ENCODE measurements around the gene AK2. TPM values are rescaled to one million over a fixed set of nuclear protein-coding genes. Genes with fewer than 3 reads are reported as not detected.
"Not testable (repeated sequence)": the region's sequence is repeated elsewhere in the genome, so short reads cannot be mapped to it uniquely, and the experiment has no call there.

AK2 gene
- total RNA-seq, 2 donors from 2014 or later = 120 to 123 TPM

DNA sequence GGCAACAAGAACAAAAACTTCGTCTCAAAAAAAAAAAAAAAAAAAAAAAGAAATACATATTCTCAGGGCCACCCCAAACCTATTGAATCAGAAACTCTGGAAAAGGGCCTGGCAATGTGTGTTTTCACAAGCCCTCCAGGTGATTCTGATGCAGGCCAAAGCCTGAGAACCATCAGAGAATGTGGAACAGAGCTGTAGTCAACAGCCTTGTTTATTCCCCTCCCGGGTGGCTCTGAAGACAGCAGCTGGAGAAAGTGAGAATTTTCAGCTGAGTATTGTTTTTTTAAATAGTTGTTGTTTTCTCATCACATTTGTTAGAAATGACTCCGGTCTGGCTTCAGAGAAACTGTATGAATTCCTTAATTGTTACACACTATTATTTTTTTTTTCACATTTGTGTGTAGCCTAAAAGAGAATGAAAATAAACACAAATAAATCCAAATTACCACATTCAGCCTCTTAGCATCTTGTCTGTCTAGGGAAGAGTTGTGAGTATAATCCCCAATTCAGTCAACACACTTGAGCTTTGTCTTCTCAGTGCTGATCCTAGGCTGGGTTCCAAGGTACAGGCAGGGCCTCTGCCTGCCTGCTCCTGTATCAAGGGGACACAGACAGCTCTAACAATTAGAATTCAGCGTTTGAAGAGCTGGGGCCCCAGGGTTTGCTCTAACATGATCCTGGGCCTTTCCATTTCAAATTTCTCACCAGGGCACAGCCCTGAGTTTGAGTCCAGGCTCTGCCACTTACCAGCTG lies 37.7 kb upstream of the AK2 start:
- Histone ChIP-seq H3K4me3 (no peak overlapping the region), H3K36me3 (no peaks in the 10 kb centered on the region), H3K27ac (no peak overlapping the region), H3K27me3 (replicated peaks; ENCODE audit: insufficient read depth) (no peaks in the 10 kb centered on the region), H3K4me1 (replicated peaks) (no peaks in the 10 kb centered on the region), H3K9me3 (no peaks in the 10 kb centered on the region)
- 41% methylated on average over 4 of the region's 4 CpGs for WGBS
- intact Hi-C loops (cut with DNase I) = no loop called here
- DNase-seq (ENCODE audit: low spot score) = no peak
- TF ChIP-seq POLR2AphosphoS5 (IDR thresholded peaks at IDR 0.05) (no peak), CTCF (IDR thresholded peaks at IDR 0.05) (no peak), POLR2A (IDR thresholded peaks at IDR 0.05) (no peak)

DNA sequence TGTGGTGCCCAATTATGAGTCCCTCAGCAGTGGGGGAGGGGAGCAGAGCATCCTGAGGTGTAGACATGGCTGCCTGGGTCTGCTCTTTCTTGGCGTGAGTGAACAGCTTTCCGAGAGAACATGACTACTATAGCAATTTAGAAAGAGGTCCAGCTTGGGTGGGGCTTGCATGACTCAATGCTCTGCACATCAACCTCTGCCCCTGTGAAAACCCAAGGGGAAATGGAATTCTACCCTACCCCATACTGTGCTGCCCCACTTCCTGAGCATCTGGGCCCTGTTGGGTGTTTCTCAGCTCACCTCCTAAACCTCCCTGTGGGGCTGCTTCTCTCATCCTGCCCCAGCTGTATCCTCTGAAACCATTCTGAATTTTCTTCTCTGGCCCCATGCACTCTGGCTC lies 36.0 kb upstream of the AK2 start:
- H3K9me3 ChIP-seq = no peaks in the 10 kb centered on the region
- intact Hi-C loops (cut with DNase I) = no loop called here
- 78% methylated on average over 2 of the region's 2 CpGs for WGBS

GRCh38 chr1:33070628-33071027 lies 33.9 kb upstream of the AK2 start:
- H3K36me3 ChIP-seq = no peaks in the 10 kb centered on the region
- no peak for TF ChIP-seq POLR2AphosphoS5 (IDR thresholded peaks at IDR 0.05)
- no peak for TF ChIP-seq CTCF (IDR thresholded peaks at IDR 0.05)
- no peak for TF ChIP-seq POLR2A (IDR thresholded peaks at IDR 0.05)
- H3K9me3 ChIP-seq = no peaks in the 10 kb centered on the region
- no peaks in the 10 kb centered on the region for H3K27me3 ChIP-seq (replicated peaks; ENCODE audit: insufficient read depth)
- no peak overlapping the region for H3K27ac ChIP-seq
- no peak for DNase-seq (ENCODE audit: low spot score)
- no peak overlapping the region for H3K4me3 ChIP-seq
- intact Hi-C loops (cut with DNase I) = no loop called here
- H3K4me1 ChIP-seq (replicated peaks) = no peaks in the 10 kb centered on the region
- WGBS = 93% methylated on average over 1 of the region's 1 CpG

More for the DNA sequence above, 36.0 kb upstream of the AK2 start:
- H3K4me3 ChIP-seq = no peak overlapping the region
- no peaks in the 10 kb centered on the region for H3K36me3 ChIP-seq
- H3K27ac ChIP-seq = no peak overlapping the region
- no peak for DNase-seq (ENCODE audit: low spot score)
- no peaks in the 10 kb centered on the region for H3K4me1 ChIP-seq (replicated peaks)
- H3K27me3 ChIP-seq (replicated peaks; ENCODE audit: insufficient read depth) = no peaks in the 10 kb centered on the region
- TF ChIP-seq POLR2AphosphoS5 (IDR thresholded peaks at IDR 0.05) = no peak
- no peak for TF ChIP-seq POLR2A (IDR thresholded peaks at IDR 0.05)
- TF ChIP-seq CTCF (IDR thresholded peaks at IDR 0.05) = no peak

DNA sequence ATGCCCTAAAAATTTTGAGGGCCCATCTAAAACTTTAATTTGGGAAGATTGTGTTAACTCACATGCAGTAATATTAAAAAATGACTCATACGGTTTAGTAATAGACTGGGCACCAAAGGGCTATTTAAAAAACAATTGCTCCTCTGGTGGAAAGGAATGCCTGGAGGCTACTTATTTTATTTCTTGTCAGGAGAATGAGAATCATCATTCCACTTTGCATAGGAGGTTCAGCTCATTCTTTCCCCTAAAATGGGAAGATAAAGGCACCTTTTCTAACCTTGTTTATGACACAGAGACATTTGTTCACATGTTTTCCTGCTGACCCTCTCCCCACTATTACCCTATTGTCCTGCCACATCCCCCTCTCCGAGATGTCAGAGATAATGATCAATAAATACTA lies 31.4 kb upstream of the AK2 start:
- H3K27me3 ChIP-seq (replicated peaks; ENCODE audit: insufficient read depth); intact Hi-C loops (cut with DNase I); H3K36me3 ChIP-seq; H3K9me3 ChIP-seq; H3K27ac ChIP-seq; DNase-seq (ENCODE audit: low spot score); H3K4me3 ChIP-seq; H3K4me1 ChIP-seq (replicated peaks): not testable (repeated sequence)
- WGBS = 25% methylated on average over 2 of the region's 2 CpGs

DNA sequence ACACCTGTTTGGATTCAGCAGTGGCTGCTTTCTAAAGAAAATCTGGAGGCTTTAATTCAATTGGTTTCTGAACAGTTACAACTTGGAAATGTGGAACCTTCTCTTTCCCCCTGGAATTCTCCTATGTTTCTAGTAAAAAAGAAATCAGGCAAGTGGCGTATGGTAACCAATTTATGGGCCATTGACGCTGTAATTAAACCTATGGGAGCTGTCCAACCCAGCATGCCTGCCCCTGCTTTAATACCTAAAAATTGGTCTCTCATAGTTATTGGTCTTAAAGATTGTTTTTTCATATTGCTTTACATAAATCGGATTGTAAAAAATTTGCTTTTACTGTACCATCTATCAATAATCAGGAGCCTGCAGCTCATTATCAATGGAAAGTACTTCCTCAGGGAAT lies 29.8 kb upstream of the AK2 start:
- 93% methylated on average over 3 of the region's 3 CpGs for whole genome bisulfite sequencing

GRCh38 chr1:33065301-33065700 lies 28.6 kb upstream of the AK2 start:
- no peak overlapping the region for H3K4me3 ChIP-seq
- no peaks in the 10 kb centered on the region for H3K9me3 ChIP-seq
- no peaks in the 10 kb centered on the region for H3K36me3 ChIP-seq
- 91% methylated on average over 10 of the region's 10 CpGs for WGBS
- no peaks in the 10 kb centered on the region for H3K4me1 ChIP-seq (replicated peaks)
- no peak overlapping the region for H3K27ac ChIP-seq
- H3K27me3 ChIP-seq (replicated peaks; ENCODE audit: insufficient read depth) = no peaks in the 10 kb centered on the region
- DNase-seq (ENCODE audit: low spot score) = no peak
- TF ChIP-seq POLR2A (IDR thresholded peaks at IDR 0.05) (no peak), POLR2AphosphoS5 (IDR thresholded peaks at IDR 0.05) (no peak), CTCF (IDR thresholded peaks at IDR 0.05) (no peak)
- intact Hi-C loops (cut with DNase I) = no loop called here

More for the DNA sequence above, 29.8 kb upstream of the AK2 start:
- H3K27me3 ChIP-seq (replicated peaks; ENCODE audit: insufficient read depth); H3K9me3 ChIP-seq; H3K36me3 ChIP-seq; DNase-seq (ENCODE audit: low spot score); H3K27ac ChIP-seq; intact Hi-C loops (cut with DNase I); H3K4me3 ChIP-seq; H3K4me1 ChIP-seq (replicated peaks): not testable (repeated sequence)

DNA sequence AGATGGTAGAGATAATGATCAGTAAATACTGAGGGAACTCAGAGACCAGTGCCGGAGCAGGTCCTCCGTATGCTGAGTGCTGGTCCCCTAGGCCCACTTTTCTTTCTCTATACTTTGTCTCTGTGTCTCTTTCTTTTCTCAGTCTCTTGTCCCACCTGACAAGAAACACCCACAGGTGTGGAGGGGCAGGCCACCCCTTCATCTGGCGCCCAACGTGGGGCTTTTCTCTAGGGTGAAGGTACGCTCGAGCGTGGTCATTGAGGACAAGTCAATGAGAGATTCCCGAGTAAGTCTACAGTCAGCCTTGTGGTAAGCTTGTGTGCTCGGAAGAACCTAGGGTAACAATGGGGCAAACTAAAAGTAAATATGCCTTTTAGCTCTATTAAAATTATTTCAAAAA lies 27.6 kb upstream of the AK2 start:
- H3K27me3 ChIP-seq (replicated peaks; ENCODE audit: insufficient read depth); H3K4me3 ChIP-seq; H3K4me1 ChIP-seq (replicated peaks); H3K9me3 ChIP-seq; H3K27ac ChIP-seq; H3K36me3 ChIP-seq; DNase-seq (ENCODE audit: low spot score); intact Hi-C loops (cut with DNase I): not testable (repeated sequence)
- 88% methylated on average over 9 of the region's 9 CpGs for WGBS
